Panc1 (cell line): ENCODE measurements around the gene PDE4B. TPM values are rescaled to one million over a fixed set of nuclear protein-coding genes. Genes with fewer than 3 reads are reported as not detected.
A peak's percentile ranks its signal among the peaks of the same experiment; 100 is the strongest.

Experiments
- ATAC-seq: fragments of 200-7000 bp; cut with Tn5 transposase; 2 replicates; pipeline ENCODE4 v1.9.1; 2020; ENCODE audit warnings: mild to moderate bottlenecking, moderate library complexity
- BruUV-seq: library from RNA; stranded (reverse); fragments of 400-500 nt; replicated peaks from 2 replicates; lab custom pipeline; 2021; lab: Mats Ljungman, UMichigan
- CTCF ChIA-PET: fragments of 300-600 bp; sonication (Branson Sonifier 250); formaldehyde crosslinking; loops from one replicate; lab custom pipeline; 2022; ENCODE audit warnings: antibody characterized with exemption; lab: Charles Lee
- POLR2A ChIA-PET: fragments of 300-600 bp; sonication (Branson Sonifier 250); formaldehyde crosslinking; loops from one replicate; lab custom pipeline; 2022; ENCODE audit warnings: antibody characterized with exemption; lab: Charles Lee
- DNase-seq: peaks from one replicate; pipeline ENCODE4 v3.0.0-alpha.2; 2010; ENCODE audit warnings: low read depth, low spot score
- H3K27ac ChIP-seq: 2 replicates; pipeline ENCODE4 v1.5.1; 2011; ENCODE audit warnings: mild to moderate bottlenecking, low read length, inconsistent platforms
- H3K27me3 ChIP-seq: fragments of 200-500 bp; sonication (Bioruptor generic); 2 replicates; pipeline ENCODE4 v1.6.0; 2014; ENCODE audit warnings: low read length, inconsistent platforms; ENCODE audit not compliant: control insufficient read depth, insufficient read depth
- H3K36me3 ChIP-seq: fragments of 200-500 bp; sonication (Bioruptor generic); 2 replicates; pipeline ENCODE4 v1.5.1; 2014; ENCODE audit warnings: inconsistent platforms, mild to moderate bottlenecking, low read length, moderate library complexity; ENCODE audit not compliant: control insufficient read depth, insufficient read depth
- H3K4me1 ChIP-seq: 2 replicates; pipeline ENCODE4 v1.5.1; 2011; ENCODE audit warnings: inconsistent platforms, mild to moderate bottlenecking, low read length, moderate library complexity; ENCODE audit not compliant: control insufficient read depth, insufficient read depth
- H3K4me3 ChIP-seq, 2 experiments: 2 replicates each; pipeline ENCODE4 v1.5.1; 2011 to 2012; ENCODE audit warnings: low read depth in 2 of 2, low read length in 2 of 2, mild to moderate bottlenecking in 2 of 2, inconsistent platforms in 1 of 2, moderate library complexity in 1 of 2
- H3K9me3 ChIP-seq: fragments of 200-500 bp; sonication (Bioruptor generic); 2 replicates; pipeline ENCODE4 v1.5.1; 2014; ENCODE audit warnings: low read depth, mild to moderate bottlenecking, inconsistent platforms, low read length, moderate library complexity; ENCODE audit not compliant: control insufficient read depth, insufficient read depth
- POLR2AphosphoS5 ChIP-seq: IDR thresholded peaks from 2 replicates; pipeline ENCODE4 v1.6.1; 2012; ENCODE audit warnings: mild to moderate bottlenecking, low read depth, low read length, moderate library complexity
- SIN3A ChIP-seq: IDR thresholded peaks from 2 replicates; pipeline ENCODE4 v1.6.1; 2012; ENCODE audit warnings: low read depth, mild to moderate bottlenecking, low read length, moderate library complexity, borderline replicate concordance; ENCODE audit not compliant: insufficient read depth
- TCF7L2 ChIP-seq: IDR thresholded peaks from 2 replicates; pipeline ENCODE4 v1.6.1; 2011; ENCODE audit warnings: mild to moderate bottlenecking, low read depth, low read length, inconsistent platforms
- in situ Hi-C: cut with HindIII; loops from 2 replicates; pipeline ENCODE4 v1.10.0; 2016; ENCODE audit warnings: low sequenced_read_pairs, low pct_unique_long_range_greater_than_20kb
- intact Hi-C: fragments of 100-400 bp; cut with micrococcal nuclease; formaldehyde crosslinking; loops from one replicate; pipeline ENCODE4 v1.10.0; 2022; ENCODE audit not compliant: unreplicated experiment
- total RNA-seq: library from RNA; stranded (reverse); gene quantifications from one replicate; pipeline ENCODE4 v1.2.1, GENCODE V29; 2021; ENCODE audit not compliant: unreplicated experiment
- TF ChIP-seq, protein P1 (sequence below): fragments of 450-650 bp; IDR thresholded peaks from 2 replicates; pipeline ENCODE4 v1.5.1; 2017; ENCODE audit warnings: mild to moderate bottlenecking
- TF ChIP-seq, protein P2 (sequence below), 2 experiments: IDR thresholded peaks; 2 replicates each; pipeline ENCODE4 v1.6.1; 2011 to 2012; ENCODE audit warnings: low read depth in 2 of 2, control low read depth in 1 of 2, low read length in 1 of 2, mild to moderate bottlenecking in 1 of 2, moderate library complexity in 1 of 2; ENCODE audit not compliant: insufficient read depth in 1 of 2

Gene PDE4B
- total RNA-seq, 1 experiment from 2014 or later, result 0.26 TPM

DNA sequence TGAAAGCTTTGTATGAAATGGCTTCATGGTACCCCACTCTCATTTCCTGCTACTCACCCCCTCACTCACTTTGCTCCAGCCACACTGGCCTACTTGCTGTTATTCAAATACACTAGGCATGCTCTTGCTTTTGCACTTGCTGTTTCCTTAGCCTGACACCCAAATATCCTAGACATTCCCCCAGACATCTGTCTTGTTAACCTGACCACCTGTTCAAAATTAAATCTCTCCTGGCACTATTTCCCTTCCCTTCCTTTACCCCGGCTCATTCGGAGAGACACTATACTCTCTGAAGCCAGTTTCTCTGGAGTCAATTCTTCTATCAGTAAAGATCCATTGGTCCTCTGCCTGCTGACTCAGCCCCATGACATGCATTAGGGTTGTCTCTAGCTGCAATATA is 435.3 kb downstream of the PDE4B start:
- no peak for DNase-seq
- H3K36me3 ChIP-seq, result no peaks in the 10 kb centered on the region
- no peak overlapping the region for H3K4me3 ChIP-seq
- intact Hi-C loops (no loop called here), in situ Hi-C loops (no loop called here)
- ChIA-PET CTCF (no interaction called here), POLR2A (no interaction called here)
- H3K27ac ChIP-seq, result no peak overlapping the region
- H3K27me3 ChIP-seq, result no peaks in the 10 kb centered on the region
- no peaks in the 10 kb centered on the region for H3K9me3 ChIP-seq
- TF ChIP-seq POLR2AphosphoS5, result no peak
- TF ChIP-seq, protein P1, sequence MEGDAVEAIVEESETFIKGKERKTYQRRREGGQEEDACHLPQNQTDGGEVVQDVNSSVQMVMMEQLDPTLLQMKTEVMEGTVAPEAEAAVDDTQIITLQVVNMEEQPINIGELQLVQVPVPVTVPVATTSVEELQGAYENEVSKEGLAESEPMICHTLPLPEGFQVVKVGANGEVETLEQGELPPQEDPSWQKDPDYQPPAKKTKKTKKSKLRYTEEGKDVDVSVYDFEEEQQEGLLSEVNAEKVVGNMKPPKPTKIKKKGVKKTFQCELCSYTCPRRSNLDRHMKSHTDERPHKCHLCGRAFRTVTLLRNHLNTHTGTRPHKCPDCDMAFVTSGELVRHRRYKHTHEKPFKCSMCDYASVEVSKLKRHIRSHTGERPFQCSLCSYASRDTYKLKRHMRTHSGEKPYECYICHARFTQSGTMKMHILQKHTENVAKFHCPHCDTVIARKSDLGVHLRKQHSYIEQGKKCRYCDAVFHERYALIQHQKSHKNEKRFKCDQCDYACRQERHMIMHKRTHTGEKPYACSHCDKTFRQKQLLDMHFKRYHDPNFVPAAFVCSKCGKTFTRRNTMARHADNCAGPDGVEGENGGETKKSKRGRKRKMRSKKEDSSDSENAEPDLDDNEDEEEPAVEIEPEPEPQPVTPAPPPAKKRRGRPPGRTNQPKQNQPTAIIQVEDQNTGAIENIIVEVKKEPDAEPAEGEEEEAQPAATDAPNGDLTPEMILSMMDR, result no peak
- TF ChIP-seq SIN3A, result no peak
- TF ChIP-seq, protein P2, sequence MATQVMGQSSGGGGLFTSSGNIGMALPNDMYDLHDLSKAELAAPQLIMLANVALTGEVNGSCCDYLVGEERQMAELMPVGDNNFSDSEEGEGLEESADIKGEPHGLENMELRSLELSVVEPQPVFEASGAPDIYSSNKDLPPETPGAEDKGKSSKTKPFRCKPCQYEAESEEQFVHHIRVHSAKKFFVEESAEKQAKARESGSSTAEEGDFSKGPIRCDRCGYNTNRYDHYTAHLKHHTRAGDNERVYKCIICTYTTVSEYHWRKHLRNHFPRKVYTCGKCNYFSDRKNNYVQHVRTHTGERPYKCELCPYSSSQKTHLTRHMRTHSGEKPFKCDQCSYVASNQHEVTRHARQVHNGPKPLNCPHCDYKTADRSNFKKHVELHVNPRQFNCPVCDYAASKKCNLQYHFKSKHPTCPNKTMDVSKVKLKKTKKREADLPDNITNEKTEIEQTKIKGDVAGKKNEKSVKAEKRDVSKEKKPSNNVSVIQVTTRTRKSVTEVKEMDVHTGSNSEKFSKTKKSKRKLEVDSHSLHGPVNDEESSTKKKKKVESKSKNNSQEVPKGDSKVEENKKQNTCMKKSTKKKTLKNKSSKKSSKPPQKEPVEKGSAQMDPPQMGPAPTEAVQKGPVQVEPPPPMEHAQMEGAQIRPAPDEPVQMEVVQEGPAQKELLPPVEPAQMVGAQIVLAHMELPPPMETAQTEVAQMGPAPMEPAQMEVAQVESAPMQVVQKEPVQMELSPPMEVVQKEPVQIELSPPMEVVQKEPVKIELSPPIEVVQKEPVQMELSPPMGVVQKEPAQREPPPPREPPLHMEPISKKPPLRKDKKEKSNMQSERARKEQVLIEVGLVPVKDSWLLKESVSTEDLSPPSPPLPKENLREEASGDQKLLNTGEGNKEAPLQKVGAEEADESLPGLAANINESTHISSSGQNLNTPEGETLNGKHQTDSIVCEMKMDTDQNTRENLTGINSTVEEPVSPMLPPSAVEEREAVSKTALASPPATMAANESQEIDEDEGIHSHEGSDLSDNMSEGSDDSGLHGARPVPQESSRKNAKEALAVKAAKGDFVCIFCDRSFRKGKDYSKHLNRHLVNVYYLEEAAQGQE (IDR thresholded peaks at IDR 0.05; ENCODE audit: insufficient read depth in 1 of 2, low read depth in 2 of 2, low read length in 1 of 2), result no peak
- TF ChIP-seq TCF7L2, result no peak
- no peak for ATAC-seq
- H3K4me1 ChIP-seq, result no peaks in the 10 kb centered on the region
- BruUV-seq, result no TSS peak

DNA sequence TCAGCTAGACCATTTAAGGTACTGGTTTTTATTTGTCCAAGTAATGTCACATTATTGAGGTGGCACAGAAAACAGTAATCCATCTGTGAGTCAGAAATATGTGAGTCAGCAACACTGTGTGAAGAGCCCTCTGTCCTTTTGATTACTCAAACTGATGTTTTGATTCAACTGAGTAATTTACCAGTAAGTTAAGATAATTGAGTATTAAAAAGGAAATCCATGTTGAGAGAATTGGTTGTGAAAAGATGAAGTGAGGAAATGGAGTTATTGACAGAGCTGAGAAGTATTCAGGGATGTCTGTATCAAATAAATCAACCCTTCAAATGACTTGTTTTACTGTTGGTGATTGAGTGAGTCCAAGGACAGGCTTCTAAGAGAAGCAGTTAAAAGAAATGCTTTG is 438.5 kb downstream of the PDE4B start:
- intact Hi-C loops (no loop called here), in situ Hi-C loops (no loop called here)
- Histone ChIP-seq H3K27me3 (no peaks in the 10 kb centered on the region), H3K4me3 (no peak overlapping the region), H3K27ac (no peak overlapping the region), H3K9me3 (no peaks in the 10 kb centered on the region), H3K36me3 (no peaks in the 10 kb centered on the region), H3K4me1 (no peaks in the 10 kb centered on the region)
- CTCF ChIA-PET, result no interaction called here
- POLR2A ChIA-PET, result interaction anchor here (0.7 kb wide), 1 partner anchor 316 kb away, joined by 7 read pairs; no protein-coding TSS in a partner anchor
- no peak; the same call in 1 of the 2 replicates for ATAC-seq
- DNase-seq, result peak; percentile 74
- BruUV-seq, result no TSS peak
- TF ChIP-seq, protein P1, result no peak
- TF ChIP-seq SIN3A, result no peak
- no peak for TF ChIP-seq TCF7L2
- TF ChIP-seq POLR2AphosphoS5, result no peak
- TF ChIP-seq, protein P2 (IDR thresholded peaks at IDR 0.05; ENCODE audit: insufficient read depth in 1 of 2, low read depth in 2 of 2, low read length in 1 of 2), result no peak
